A673 (cell line): ENCODE measurements around the gene NUDC. TPM values are rescaled to one million over a fixed set of nuclear protein-coding genes. Genes with fewer than 3 reads are reported as not detected.

ENCODE experiments used
- BruUV-seq: library from RNA; stranded (reverse); fragments of 400-500 nt; replicated peaks from 2 replicates; lab custom pipeline; 2021; lab: Mats Ljungman, UMichigan
- CTCF ChIA-PET: fragments of 300-600 bp; sonication (Branson Sonifier 250); formaldehyde crosslinking; loops from one replicate; lab custom pipeline; 2022; ENCODE audit warnings: antibody characterized with exemption; lab: Charles Lee
- POLR2A ChIA-PET: fragments of 300-600 bp; sonication (Branson Sonifier 250); formaldehyde crosslinking; loops from one replicate; lab custom pipeline; 2022; ENCODE audit warnings: antibody characterized with exemption; ENCODE audit not compliant: low non-redundant PET; lab: Charles Lee
- DNase-seq: peaks from one replicate; pipeline ENCODE4 v3.0.0-alpha.2; 2015; ENCODE audit warnings: low spot score
- H3K27ac ChIP-seq: fragments of 200-600 bp; sonication (generic); 2 replicates; pipeline ENCODE4 v1.5.1; 2016; ENCODE audit warnings: mixed run types, low read depth, mild to moderate bottlenecking, mixed read lengths, antibody characterized with exemption, low read length; ENCODE audit not compliant: poor library complexity, severe bottlenecking
- H3K27me3 ChIP-seq: fragments of 200-600 bp; sonication (generic); replicated peaks from 2 replicates; pipeline ENCODE4 v1.6.1; 2017; ENCODE audit warnings: mixed run types, low read depth, mild to moderate bottlenecking, mixed read lengths, antibody characterized with exemption, low read length; ENCODE audit not compliant: insufficient read depth, poor library complexity
- H3K36me3 ChIP-seq: fragments of 200-600 bp; sonication (generic); 2 replicates; pipeline ENCODE4 v1.6.1; 2016; ENCODE audit warnings: mixed run types, mild to moderate bottlenecking, mixed read lengths, antibody characterized with exemption, low read length; ENCODE audit not compliant: insufficient read depth, poor library complexity, severe bottlenecking
- H3K4me1 ChIP-seq: fragments of 200-600 bp; sonication (generic); 2 replicates; pipeline ENCODE4 v1.6.1; 2017; ENCODE audit warnings: mixed run types, mild to moderate bottlenecking, mixed read lengths, antibody characterized with exemption, low read length; ENCODE audit not compliant: insufficient read depth, poor library complexity, severe bottlenecking
- H3K4me3 ChIP-seq: fragments of 200-600 bp; sonication (generic); 2 replicates; pipeline ENCODE4 v1.5.1; 2016; ENCODE audit warnings: low read depth, mixed run types, mild to moderate bottlenecking, mixed read lengths, low read length; ENCODE audit not compliant: poor library complexity, severe bottlenecking
- H3K9me3 ChIP-seq: fragments of 200-600 bp; sonication (generic); 2 replicates; pipeline ENCODE4 v1.6.1; 2016; ENCODE audit warnings: mixed run types, low read depth, mild to moderate bottlenecking, mixed read lengths, antibody characterized with exemption, low read length; ENCODE audit not compliant: poor library complexity, severe bottlenecking
- EZH2 ChIP-seq: fragments of 200-600 bp; sonication (generic); IDR thresholded peaks from 2 replicates; pipeline ENCODE4 v1.6.1; 2017; ENCODE audit warnings: borderline replicate concordance, low read depth, mild to moderate bottlenecking, mixed read lengths, antibody characterized with exemption, low read length; ENCODE audit not compliant: poor library complexity, severe bottlenecking
- intact Hi-C: fragments of 100-400 bp; cut with micrococcal nuclease; formaldehyde crosslinking; loops from one replicate; pipeline ENCODE4 v1.10.0; 2022; ENCODE audit not compliant: unreplicated experiment
- total RNA-seq: library from RNA; stranded (reverse); gene quantifications from 2 replicates; pipeline ENCODE4 v1.2.3, GENCODE V29; 2021
- TF ChIP-seq, protein P1 (sequence below): fragments of 300-800, 200-600 bp; sonication (generic); conservative IDR thresholded peaks from 2 replicates; pipeline ENCODE4 v1.5.1; 2017; ENCODE audit warnings: low read depth, mild to moderate bottlenecking, antibody characterized with exemption, low read length, moderate library complexity, mixed read lengths

The NUDC gene
- total RNA-seq, 1 experiment from 2014 or later, result 187 TPM

DNA sequence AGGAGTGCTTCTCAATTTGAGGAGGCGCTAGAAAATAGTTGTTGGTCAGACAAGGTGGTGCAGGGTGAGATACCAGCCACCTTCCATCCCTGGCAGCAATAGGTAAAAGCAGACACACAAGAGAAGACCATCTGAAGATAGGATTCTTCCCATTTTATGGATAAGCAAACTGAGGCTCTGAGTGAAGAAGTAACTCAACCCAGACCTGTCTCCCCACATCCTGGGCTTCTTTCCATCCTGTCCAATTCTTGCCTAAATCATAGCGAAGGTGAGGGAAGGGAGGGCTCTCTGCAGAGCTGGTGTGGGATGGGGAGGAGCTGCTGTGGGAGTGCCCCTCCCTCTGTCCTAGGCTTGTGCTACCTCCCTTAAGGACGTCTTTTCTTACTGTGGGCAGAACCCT, 50.0 kb downstream of the NUDC start:
- TF ChIP-seq EZH2, result no peak
- TF ChIP-seq, protein P1, sequence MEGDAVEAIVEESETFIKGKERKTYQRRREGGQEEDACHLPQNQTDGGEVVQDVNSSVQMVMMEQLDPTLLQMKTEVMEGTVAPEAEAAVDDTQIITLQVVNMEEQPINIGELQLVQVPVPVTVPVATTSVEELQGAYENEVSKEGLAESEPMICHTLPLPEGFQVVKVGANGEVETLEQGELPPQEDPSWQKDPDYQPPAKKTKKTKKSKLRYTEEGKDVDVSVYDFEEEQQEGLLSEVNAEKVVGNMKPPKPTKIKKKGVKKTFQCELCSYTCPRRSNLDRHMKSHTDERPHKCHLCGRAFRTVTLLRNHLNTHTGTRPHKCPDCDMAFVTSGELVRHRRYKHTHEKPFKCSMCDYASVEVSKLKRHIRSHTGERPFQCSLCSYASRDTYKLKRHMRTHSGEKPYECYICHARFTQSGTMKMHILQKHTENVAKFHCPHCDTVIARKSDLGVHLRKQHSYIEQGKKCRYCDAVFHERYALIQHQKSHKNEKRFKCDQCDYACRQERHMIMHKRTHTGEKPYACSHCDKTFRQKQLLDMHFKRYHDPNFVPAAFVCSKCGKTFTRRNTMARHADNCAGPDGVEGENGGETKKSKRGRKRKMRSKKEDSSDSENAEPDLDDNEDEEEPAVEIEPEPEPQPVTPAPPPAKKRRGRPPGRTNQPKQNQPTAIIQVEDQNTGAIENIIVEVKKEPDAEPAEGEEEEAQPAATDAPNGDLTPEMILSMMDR, result no peak
- BruUV-seq, result no TSS peak
- H3K9me3 ChIP-seq, result no peaks in the 10 kb centered on the region
- no peaks in the 10 kb centered on the region for H3K4me1 ChIP-seq
- intact Hi-C loops, result no loop called here
- H3K4me3 ChIP-seq, result no peak overlapping the region
- POLR2A ChIA-PET, result no interaction called here
- H3K27ac ChIP-seq, result no peak overlapping the region
- DNase-seq, result no peak
- peaks cover 5% of the 10 kb centered on the region for H3K27me3 ChIP-seq
- H3K36me3 ChIP-seq, result no peaks in the 10 kb centered on the region
- CTCF ChIA-PET, result no interaction called here

DNA sequence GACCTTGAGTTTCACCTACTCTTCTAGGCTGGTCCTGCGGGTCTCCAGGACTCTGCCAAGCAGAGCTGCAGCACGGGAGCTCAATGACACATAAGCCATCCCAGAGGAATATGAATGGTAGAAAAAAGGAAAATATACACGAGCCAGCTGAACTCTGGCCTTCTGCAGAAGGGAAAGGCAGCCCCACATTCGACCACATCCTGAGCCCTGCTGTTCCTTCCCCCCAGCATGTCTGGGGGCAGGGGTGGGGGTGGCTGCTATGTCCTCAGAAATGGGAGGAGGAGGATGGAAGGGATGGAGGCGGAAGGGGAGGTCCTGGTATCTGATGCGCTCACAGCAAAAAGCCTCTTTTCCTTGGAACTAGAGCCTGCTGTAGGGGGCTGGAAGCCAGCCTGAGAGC, 50.8 kb downstream of the NUDC start:
- ChIA-PET POLR2A (no interaction called here), CTCF (no interaction called here)
- Histone ChIP-seq H3K4me1 (no peaks in the 10 kb centered on the region), H3K27ac (no peak overlapping the region), H3K27me3 (peaks cover 5% of the 10 kb centered on the region), H3K36me3 (no peaks in the 10 kb centered on the region), H3K9me3 (no peaks in the 10 kb centered on the region), H3K4me3 (no peak overlapping the region)
- intact Hi-C loops, result no loop called here
- DNase-seq, result no peak
- no TSS peak for BruUV-seq
- TF ChIP-seq, protein P1, result no peak
- no peak for TF ChIP-seq EZH2

- intact Hi-C loops, result no loop called here
- Histone ChIP-seq H3K27me3 (peaks cover 5% of the 10 kb centered on the region), H3K4me1 (no peaks in the 10 kb centered on the region), H3K4me3 (no peak overlapping the region), H3K9me3 (no peaks in the 10 kb centered on the region), H3K27ac (no peak overlapping the region), H3K36me3 (no peaks in the 10 kb centered on the region)
- POLR2A ChIA-PET, result no interaction called here
- no TSS peak for BruUV-seq
- DNase-seq, result no peak
- CTCF ChIA-PET, result no interaction called here
- TF ChIP-seq EZH2, result no peak
- TF ChIP-seq, protein P1, result no peak
These were observed 51.3 kb downstream of the NUDC start for GRCh38 chr1:26972821-26973220.
